ENCODE data around the gene LONP1.

The LONP1 gene

DNA sequence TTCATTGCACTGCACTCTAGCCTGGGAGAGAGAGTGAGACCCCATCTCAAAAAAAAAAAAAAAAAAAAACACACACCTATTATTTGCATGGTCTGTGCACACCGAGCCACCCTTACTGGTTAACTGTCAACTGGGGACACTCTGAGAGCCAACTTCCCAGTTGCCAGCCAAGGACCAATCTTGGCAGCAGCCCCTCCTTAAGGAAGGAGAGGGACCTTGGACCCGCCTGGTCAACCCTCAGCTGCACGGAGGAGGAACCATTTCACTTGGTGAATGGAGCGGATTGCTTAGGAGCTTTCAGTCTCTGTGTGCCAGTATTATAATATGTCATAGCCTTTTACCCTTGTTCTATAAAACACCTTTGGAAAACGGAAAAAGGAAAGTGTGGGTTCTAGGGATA, 64.5 kb downstream of the LONP1 start:
- DNase-seq (ENCODE audit: low read depth): no peak
- TF ChIP-seq, protein P1, sequence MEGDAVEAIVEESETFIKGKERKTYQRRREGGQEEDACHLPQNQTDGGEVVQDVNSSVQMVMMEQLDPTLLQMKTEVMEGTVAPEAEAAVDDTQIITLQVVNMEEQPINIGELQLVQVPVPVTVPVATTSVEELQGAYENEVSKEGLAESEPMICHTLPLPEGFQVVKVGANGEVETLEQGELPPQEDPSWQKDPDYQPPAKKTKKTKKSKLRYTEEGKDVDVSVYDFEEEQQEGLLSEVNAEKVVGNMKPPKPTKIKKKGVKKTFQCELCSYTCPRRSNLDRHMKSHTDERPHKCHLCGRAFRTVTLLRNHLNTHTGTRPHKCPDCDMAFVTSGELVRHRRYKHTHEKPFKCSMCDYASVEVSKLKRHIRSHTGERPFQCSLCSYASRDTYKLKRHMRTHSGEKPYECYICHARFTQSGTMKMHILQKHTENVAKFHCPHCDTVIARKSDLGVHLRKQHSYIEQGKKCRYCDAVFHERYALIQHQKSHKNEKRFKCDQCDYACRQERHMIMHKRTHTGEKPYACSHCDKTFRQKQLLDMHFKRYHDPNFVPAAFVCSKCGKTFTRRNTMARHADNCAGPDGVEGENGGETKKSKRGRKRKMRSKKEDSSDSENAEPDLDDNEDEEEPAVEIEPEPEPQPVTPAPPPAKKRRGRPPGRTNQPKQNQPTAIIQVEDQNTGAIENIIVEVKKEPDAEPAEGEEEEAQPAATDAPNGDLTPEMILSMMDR (conservative IDR thresholded peaks at IDR 0.05; ENCODE audit: low read depth, low read length): no peak
- H3K4me3 ChIP-seq (ENCODE audit: low read depth, low read length): no peak overlapping the region

DNA sequence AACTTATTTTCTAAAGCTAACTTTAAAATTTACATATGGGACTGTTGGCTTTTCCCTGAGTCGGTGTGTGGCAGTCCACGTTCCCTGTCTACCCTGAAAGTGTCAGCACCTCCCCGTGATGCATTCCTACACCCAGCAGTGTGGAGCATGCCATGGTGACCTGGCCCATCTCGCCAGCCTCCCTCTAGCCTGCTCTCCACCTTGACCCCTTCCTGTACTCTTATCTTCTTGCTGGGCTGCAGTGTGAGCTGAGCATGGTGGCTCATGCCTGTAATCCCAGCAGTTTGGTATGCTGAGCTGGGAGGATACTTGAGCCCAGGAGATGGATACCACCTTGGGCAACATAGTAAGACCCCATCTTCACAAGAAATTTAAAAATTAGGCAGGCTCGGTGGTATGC, 65.0 kb downstream of the LONP1 start:
- TF ChIP-seq, protein P1 (conservative IDR thresholded peaks at IDR 0.05; ENCODE audit: low read depth, low read length): no peak
- no peak for DNase-seq (ENCODE audit: low read depth)
- no peak overlapping the region for H3K4me3 ChIP-seq (ENCODE audit: low read depth, low read length)

DNA sequence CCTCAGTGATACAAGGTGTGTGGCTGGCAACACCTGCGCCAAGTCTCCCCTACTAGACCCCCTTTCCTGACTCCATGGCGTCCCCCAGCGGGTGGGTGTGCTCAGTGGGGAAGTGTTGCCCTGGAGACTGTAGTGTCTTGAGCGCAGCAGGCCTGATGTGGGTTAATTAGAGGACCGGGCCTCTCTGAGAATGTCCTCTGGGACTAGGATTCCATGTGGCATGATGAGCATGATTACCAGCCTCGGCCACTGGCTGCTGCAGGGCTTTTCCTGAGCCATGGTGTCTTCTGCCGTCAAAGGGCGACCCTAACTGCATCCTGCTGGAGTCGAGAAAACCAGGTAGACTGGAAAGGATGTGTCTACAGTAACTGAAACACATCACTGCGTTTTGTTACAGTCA, 67.7 kb downstream of the LONP1 start:
- no peak for DNase-seq (ENCODE audit: low read depth)

DNA sequence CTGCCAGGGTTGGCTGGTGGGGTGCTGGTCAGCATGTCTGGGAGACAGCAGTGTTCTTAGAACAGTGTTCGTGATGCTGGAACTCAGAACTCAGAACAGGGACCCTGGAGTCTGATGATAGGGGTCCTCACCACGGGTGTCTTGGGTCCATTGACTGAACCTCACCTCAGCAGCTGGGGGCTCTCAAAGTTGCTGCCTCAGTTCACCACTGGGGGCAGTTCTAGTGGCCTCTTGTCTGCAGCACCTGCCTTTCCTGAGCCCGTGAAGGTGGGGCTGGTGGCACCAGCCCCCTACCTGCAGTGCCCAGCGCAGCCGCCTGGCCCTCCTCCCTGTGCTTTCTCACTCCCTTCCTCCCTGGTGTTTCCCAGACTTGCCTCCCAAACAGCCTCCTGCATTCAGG, 68.6 kb downstream of the LONP1 start:
- no peak for DNase-seq (ENCODE audit: low read depth)
- H3K4me3 ChIP-seq (ENCODE audit: low read depth, low read length): no peak overlapping the region
- TF ChIP-seq, protein P1 (conservative IDR thresholded peaks at IDR 0.05; ENCODE audit: low read depth, low read length): peak; percentile 11

More for the DNA sequence above, 67.7 kb downstream of the LONP1 start:
- H3K4me3 ChIP-seq (ENCODE audit: low read depth, low read length): no peak overlapping the region
- TF ChIP-seq, protein P1 (conservative IDR thresholded peaks at IDR 0.05; ENCODE audit: low read depth, low read length): no peak

DNA sequence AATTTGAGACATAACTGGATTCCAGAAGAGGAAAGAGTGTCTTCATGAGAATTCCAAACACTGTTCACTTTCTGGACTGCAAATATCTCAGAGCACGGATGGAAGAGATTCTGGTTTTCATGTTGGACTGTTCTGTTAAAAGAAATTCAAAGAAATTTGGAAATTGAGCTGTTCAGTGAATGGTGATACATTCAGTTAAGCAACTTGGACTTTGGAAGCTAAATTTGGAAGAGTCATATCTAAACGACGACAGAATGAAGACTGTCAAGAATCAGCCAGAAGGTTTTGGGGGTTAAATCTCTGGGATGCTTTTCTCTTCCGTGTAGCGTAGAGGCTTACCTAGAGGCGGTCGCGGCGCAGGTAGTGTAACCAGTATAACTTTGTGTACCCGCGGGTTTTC, 71.5 kb downstream of the LONP1 start:
- no peak for DNase-seq (ENCODE audit: low read depth)
- no peak overlapping the region for H3K4me3 ChIP-seq (ENCODE audit: low read depth, low read length)
- TF ChIP-seq, protein P1 (conservative IDR thresholded peaks at IDR 0.05; ENCODE audit: low read depth, low read length): no peak

DNA sequence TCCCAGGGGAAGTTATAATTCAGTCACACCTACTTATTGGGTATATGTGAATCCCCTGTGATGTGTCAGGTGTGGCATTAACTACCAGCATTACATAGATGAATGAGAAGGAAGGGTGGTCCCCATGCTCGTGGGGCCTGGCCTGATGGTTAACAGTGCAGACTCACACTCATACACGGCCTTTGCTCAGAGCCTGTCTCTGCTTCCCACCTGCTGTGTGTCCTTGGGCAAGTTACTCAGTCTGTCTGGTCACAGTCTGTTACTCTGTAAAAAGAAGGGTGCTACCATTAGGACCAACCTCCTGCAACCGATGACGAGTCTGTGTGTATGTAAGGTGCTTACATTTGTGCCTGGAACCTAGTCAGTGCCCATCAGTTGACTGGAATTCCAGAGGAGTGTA, 73.2 kb downstream of the LONP1 start:
- no peak for DNase-seq (ENCODE audit: low read depth)
- TF ChIP-seq, protein P1 (conservative IDR thresholded peaks at IDR 0.05; ENCODE audit: low read depth, low read length): no peak
- H3K4me3 ChIP-seq (ENCODE audit: low read depth, low read length): no peak overlapping the region

DNA sequence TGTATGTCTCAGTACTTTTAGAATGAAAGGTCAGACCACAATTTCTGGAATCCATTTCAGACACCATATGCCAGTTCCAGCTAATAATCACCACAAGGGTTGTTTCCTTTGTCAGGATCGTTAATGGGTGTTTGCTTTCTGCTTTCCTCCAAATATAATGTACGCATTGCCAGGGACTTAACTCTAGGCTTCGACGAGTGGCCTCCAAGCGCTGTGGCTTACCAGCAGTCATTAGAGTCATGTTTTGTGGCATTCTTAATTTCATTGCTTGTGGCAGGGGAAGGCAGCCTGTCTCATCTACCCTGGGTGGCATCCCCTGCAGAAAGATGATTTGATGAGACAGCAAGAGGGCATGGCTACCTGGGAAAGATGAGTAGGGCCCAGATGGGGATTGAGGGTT, 74.5 kb downstream of the LONP1 start:
- TF ChIP-seq, protein P1 (conservative IDR thresholded peaks at IDR 0.05; ENCODE audit: low read depth, low read length): no peak

More for the DNA sequence above, 74.5 kb downstream of the LONP1 start:
- DNase-seq (ENCODE audit: low read depth): no peak
- H3K4me3 ChIP-seq (ENCODE audit: low read depth, low read length): no peak overlapping the region
